HG03342 (cell line): ENCODE data around the gene CSRP2.

ENCODE experiments used
- ATAC-seq: cut with Tn5 transposase; IDR thresholded peaks from one replicate; pipeline ENCODE4 v1.9.1; 2021; ENCODE audit warnings: mild to moderate bottlenecking, moderate library complexity; ENCODE audit not compliant: unreplicated experiment

The CSRP2 gene

GRCh38 chr12:76878899-76879709, at the start of gene CSRP2:
CSRP2 (minus strand) TSS chr12:76879019; CDS start chr12:76866260, 12,759 bp downstream.
- ATAC-seq, result peak; percentile 82

GRCh38 chr12:76927170-76927784, 48.5 kb upstream of the CSRP2 start:
- peak; percentile 74 for ATAC-seq

GRCh38 chr12:76925135-76925534, 46.3 kb upstream of the CSRP2 start:
- ATAC-seq, result no peak

- ATAC-seq, result no peak
These were observed 44.0 kb upstream of the CSRP2 start for GRCh38 chr12:76922866-76923265.

- ATAC-seq, result no peak
These were observed 43.3 kb upstream of the CSRP2 start for GRCh38 chr12:76921891-76922664.

- ATAC-seq, result no peak
These were observed 42.3 kb upstream of the CSRP2 start for GRCh38 chr12:76921100-76921471.

GRCh38 chr12:76920172-76921099, 41.6 kb upstream of the CSRP2 start:
- peak; percentile 75 for ATAC-seq

- no peak for ATAC-seq
These were observed 40.8 kb upstream of the CSRP2 start for GRCh38 chr12:76919383-76920171.

- no peak for ATAC-seq
These were observed 37.3 kb upstream of the CSRP2 start for GRCh38 chr12:76916170-76916540.

- no peak for ATAC-seq
These were observed 36.7 kb upstream of the CSRP2 start for GRCh38 chr12:76915361-76916169.

GRCh38 chr12:76914102-76914859, 35.5 kb upstream of the CSRP2 start:
- no peak for ATAC-seq

GRCh38 chr12:76909290-76909689, 30.5 kb upstream of the CSRP2 start:
- no peak for ATAC-seq

GRCh38 chr12:76908303-76909017, 29.6 kb upstream of the CSRP2 start:
- ATAC-seq, result no peak

- no peak for ATAC-seq
These were observed 23.0 kb upstream of the CSRP2 start for GRCh38 chr12:76901628-76902380.

GRCh38 chr12:76899522-76899921, 20.7 kb upstream of the CSRP2 start:
- no peak for ATAC-seq

GRCh38 chr12:76898442-76898841, 19.6 kb upstream of the CSRP2 start:
- no peak for ATAC-seq

- no peak for ATAC-seq
These were observed 17.5 kb upstream of the CSRP2 start for GRCh38 chr12:76896274-76896673.
